B cell (primary cell): ENCODE results near the gene DCP1A.

ENCODE experiments used
- CTCF ChIP-seq: fragments of 200-600 bp; IDR thresholded peaks from one replicate; pipeline ENCODE4 v1.8.0; 2022; ENCODE audit warnings: antibody characterized with exemption, mild to moderate bottlenecking
- EZH2 ChIP-seq: IDR thresholded peaks from 2 replicates; pipeline ENCODE4 v1.6.1; 2012; ENCODE audit warnings: borderline replicate concordance, low read depth, mild to moderate bottlenecking, moderate library complexity, low read length; ENCODE audit not compliant: insufficient read depth, poor library complexity, severe bottlenecking

GRCh38 chr3:53354945-53355498 is 7.7 kb upstream of the DCP1A start:
- TF ChIP-seq CTCF (no peak), EZH2 (no peak)
